ENCODE measurements around the gene SREK1IP1. TPM values are rescaled to one million over a fixed set of nuclear protein-coding genes. Genes with fewer than 3 reads are reported as not detected.

Gene SREK1IP1
- total and polyA plus RNA-seq, 11 donors = 4.1 to 20.7 (median 11.1) TPM

GRCh38 chr5:64746446-64746845 is 22.0 kb downstream of the SREK1IP1 start:
- Histone ChIP-seq H3K36me3 (peaks cover 0 to 5% (median 0%) of the 10 kb centered on the region in 9 donors), H3K27me3 (no peaks in the 10 kb centered on the region), H3K9me3 (no peaks in the 10 kb centered on the region), H3K4me1 (peaks cover 0 to 9% (median 0%) of the 10 kb centered on the region in 12 donors), H3K27ac (no peak overlapping the region), H3K4me3 (no peak overlapping the region)
- 94 to 100% (median 96%) methylated on average over 1 of the region's 1 CpG for WGBS, 4 donors
- no peak for TF ChIP-seq CTCF (IDR thresholded peaks at IDR 0.05)
- no peak for TF ChIP-seq POLR2A (IDR thresholded peaks at IDR 0.05)
- intact Hi-C loops (cut with DNase I) = no loop called here
- DNase-seq = no peak
- ATAC-seq = no peak

- Histone ChIP-seq H3K4me3 (no peak overlapping the region), H3K27ac (no peak overlapping the region), H3K9me3 (no peaks in the 10 kb centered on the region), H3K4me1 (peaks cover 0 to 9% (median 0%) of the 10 kb centered on the region in 12 donors), H3K36me3 (peaks cover 0 to 17% (median 11%) of the 10 kb centered on the region in 9 donors), H3K27me3 (no peaks in the 10 kb centered on the region)
- WGBS, 4 donors = 92 to 100% (median 98%) methylated on average over 1 of the region's 1 CpG
- TF ChIP-seq POLR2A (IDR thresholded peaks at IDR 0.05) (no peak), CTCF (IDR thresholded peaks at IDR 0.05) (no peak)
- DNase-seq (no peak), ATAC-seq (no peak)
- intact Hi-C loops (cut with DNase I) = no loop called here
Measured at GRCh38 chr5:64744914-64745313, 23.6 kb downstream of the SREK1IP1 start.

GRCh38 chr5:64742821-64743220 is 25.7 kb downstream of the SREK1IP1 start:
- intact Hi-C loops (cut with DNase I) = no loop called here
- H3K36me3 ChIP-seq = peaks cover 0 to 35% (median 30%) of the 10 kb centered on the region in 9 donors
- H3K4me3 ChIP-seq = no peak overlapping the region
- no peak for ATAC-seq
- no peak for TF ChIP-seq POLR2A (IDR thresholded peaks at IDR 0.05)
- no peak for TF ChIP-seq CTCF (IDR thresholded peaks at IDR 0.05)
- H3K4me1 ChIP-seq = peaks cover 0 to 9% (median 0%) of the 10 kb centered on the region in 12 donors
- H3K27me3 ChIP-seq = no peaks in the 10 kb centered on the region
- no peak overlapping the region for H3K27ac ChIP-seq
- no peaks in the 10 kb centered on the region for H3K9me3 ChIP-seq
- no peak for DNase-seq

- TF ChIP-seq POLR2A (IDR thresholded peaks at IDR 0.05) = no peak
- no peak for TF ChIP-seq CTCF (IDR thresholded peaks at IDR 0.05)
- intact Hi-C loops (cut with DNase I) = no loop called here
Measured at GRCh38 chr5:64742411-64742810, 26.1 kb downstream of the SREK1IP1 start.

More at GRCh38 chr5:64742411-64742810, 26.1 kb downstream of the SREK1IP1 start:
- H3K36me3 ChIP-seq = peaks cover 0 to 35% (median 28%) of the 10 kb centered on the region in 9 donors
- no peak for DNase-seq
- no peak overlapping the region for H3K27ac ChIP-seq
- no peaks in the 10 kb centered on the region for H3K9me3 ChIP-seq
- ATAC-seq = no peak
- no peak overlapping the region for H3K4me3 ChIP-seq
- no peaks in the 10 kb centered on the region for H3K27me3 ChIP-seq
- WGBS, 4 donors = 82 to 97% (median 94%) methylated on average over 1 of the region's 1 CpG
- H3K4me1 ChIP-seq = peaks cover 0 to 9% (median 0%) of the 10 kb centered on the region in 12 donors
